ENCODE measurements around the gene BCL6. TPM values are rescaled to one million over a fixed set of nuclear protein-coding genes. Genes with fewer than 3 reads are reported as not detected.

Gene BCL6
- total RNA-seq, 2 donors from 2014 or later: 106 to 118 TPM

DNA sequence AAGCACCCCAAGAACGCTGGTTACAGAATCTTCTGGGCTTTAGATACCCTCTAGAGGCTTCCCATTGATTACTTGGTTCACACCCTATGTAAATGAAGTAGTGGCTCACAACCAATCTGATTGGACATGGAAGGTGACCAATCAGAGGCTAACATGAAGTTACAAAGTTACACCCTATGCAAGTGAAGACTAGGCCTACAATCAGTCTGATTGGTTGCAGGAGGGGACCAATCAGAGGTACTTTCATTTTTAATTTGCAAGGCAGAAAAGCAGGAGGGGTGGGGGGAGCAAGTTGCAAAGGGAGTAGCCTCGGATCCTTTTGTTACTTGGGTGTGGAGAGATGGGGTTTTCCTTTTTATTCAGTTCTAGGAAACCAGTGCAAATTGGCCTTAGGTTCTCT lies 31.8 kb downstream of the BCL6 start:
- Mint-ChIP-seq H3K36me3 (ENCODE audit: insufficient read depth in 2 of 2) (no peaks in the 10 kb centered on the region), H3K27me3 (ENCODE audit: low read depth) (no peaks in the 10 kb centered on the region), H3K27ac (no peak overlapping the region), H3K9me3 (no peaks in the 10 kb centered on the region), H3K4me3 (no peak overlapping the region), H3K4me1 (ENCODE audit: low read depth) (peaks cover 14% of the 10 kb centered on the region)
- peak; percentile 52 to 68 for ATAC-seq (replicated peaks in 1 of 2)
- DNase-seq: no peak

DNA sequence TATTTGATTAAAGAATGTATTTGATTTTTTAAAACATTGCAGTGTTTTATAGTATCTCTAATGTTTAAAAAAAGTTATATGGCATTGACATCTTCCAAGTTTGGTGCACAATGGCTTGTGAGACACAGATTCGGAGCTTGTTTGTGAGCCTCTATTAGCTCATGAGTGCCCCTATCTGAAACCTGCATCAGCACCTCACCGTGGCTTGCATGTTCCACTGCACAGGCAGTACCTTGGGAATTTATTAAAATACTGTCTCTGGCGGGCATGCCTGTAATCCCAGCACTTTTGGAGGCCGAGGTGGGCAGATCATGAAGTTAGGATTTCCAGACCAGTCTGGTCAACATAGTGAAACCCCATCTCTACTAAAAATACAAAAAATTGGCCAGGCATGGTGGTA lies 36.1 kb downstream of the BCL6 start:
- ATAC-seq (replicated peaks in 1 of 2) (no peak), DNase-seq (no peak)
- Mint-ChIP-seq H3K4me1 (ENCODE audit: low read depth) (peaks cover 8% of the 10 kb centered on the region), H3K4me3 (no peak overlapping the region), H3K27ac (no peak overlapping the region), H3K36me3 (ENCODE audit: insufficient read depth in 2 of 2) (no peaks in the 10 kb centered on the region), H3K9me3 (no peaks in the 10 kb centered on the region), H3K27me3 (ENCODE audit: low read depth) (no peaks in the 10 kb centered on the region)

DNA sequence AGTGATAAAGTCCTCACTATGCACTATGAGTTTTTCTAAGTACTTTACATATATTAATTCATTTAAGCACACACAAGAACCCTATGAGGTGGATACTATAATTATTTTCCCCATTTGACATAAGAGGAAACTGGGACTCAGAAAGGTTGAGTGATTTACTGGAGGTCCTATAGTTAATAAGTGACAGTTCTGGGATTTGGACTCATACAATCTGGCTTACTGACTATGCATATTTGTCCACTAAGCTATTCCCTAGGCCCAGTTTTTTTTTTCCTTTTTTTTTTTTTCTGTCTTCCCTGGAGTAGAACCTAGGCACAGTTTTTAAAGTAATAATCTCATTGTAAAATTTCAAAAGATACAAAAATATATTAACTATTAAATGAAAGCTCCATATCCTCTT lies 36.6 kb downstream of the BCL6 start:
- H3K27me3 Mint-ChIP-seq (ENCODE audit: low read depth): no peaks in the 10 kb centered on the region
- no peaks in the 10 kb centered on the region for H3K9me3 Mint-ChIP-seq
- no peak overlapping the region for H3K27ac Mint-ChIP-seq
- DNase-seq (no peak), ATAC-seq (replicated peaks in 1 of 2) (no peak)
- H3K4me3 Mint-ChIP-seq: no peak overlapping the region
- no peaks in the 10 kb centered on the region for H3K36me3 Mint-ChIP-seq (ENCODE audit: insufficient read depth in 2 of 2)
- peaks cover 3% of the 10 kb centered on the region for H3K4me1 Mint-ChIP-seq (ENCODE audit: low read depth)

DNA sequence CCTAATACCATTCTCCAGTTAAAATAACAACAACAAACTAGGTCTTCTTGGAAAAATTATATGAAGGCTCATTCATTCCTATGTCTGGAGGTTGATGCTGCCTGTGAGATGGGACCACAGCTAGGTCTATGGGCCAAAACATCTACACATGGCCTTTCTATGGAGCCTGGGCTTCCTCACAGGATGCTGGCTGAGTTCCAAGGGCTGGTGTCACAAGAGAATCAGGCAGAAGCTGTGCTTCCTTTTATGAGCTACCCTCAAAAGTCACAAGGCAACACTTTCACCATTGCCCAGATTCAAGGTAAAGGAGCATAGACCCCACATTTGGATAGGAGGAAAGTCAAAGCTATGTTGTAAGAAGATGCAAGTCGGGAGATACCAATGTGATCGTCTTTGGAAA lies 38.3 kb downstream of the BCL6 start:
- no peaks in the 10 kb centered on the region for H3K36me3 Mint-ChIP-seq (ENCODE audit: insufficient read depth in 2 of 2)
- ATAC-seq (replicated peaks in 1 of 2) (no peak), DNase-seq (no peak)
- H3K9me3 Mint-ChIP-seq: no peaks in the 10 kb centered on the region
- no peaks in the 10 kb centered on the region for H3K27me3 Mint-ChIP-seq (ENCODE audit: low read depth)
- no peaks in the 10 kb centered on the region for H3K4me1 Mint-ChIP-seq (ENCODE audit: low read depth)
- no peak overlapping the region for H3K4me3 Mint-ChIP-seq
- H3K27ac Mint-ChIP-seq: no peak overlapping the region

DNA sequence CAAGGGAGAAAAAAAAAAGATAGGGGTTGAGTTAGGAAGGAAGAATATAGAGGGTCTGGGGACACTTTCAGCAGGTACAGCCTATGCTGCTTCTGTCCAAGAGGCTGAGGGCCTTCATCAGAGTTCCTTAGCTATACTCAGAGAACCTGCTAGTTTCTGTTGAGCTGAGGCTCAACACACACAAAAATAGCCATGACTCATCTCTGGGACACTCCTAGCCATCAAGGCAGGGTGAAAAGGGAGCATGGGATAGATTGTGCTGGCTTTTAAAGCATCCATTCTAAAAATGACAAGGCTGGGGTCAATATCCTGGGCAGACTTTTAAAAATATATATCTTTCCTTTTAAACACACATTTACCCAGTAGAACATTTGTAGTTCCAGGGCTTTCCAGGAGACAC lies 40.1 kb downstream of the BCL6 start:
- no peak for ATAC-seq (replicated peaks in 1 of 2)
- Mint-ChIP-seq H3K27me3 (ENCODE audit: low read depth) (no peaks in the 10 kb centered on the region), H3K9me3 (no peaks in the 10 kb centered on the region), H3K4me1 (ENCODE audit: low read depth) (no peaks in the 10 kb centered on the region), H3K27ac (no peak overlapping the region), H3K36me3 (ENCODE audit: insufficient read depth in 2 of 2) (no peaks in the 10 kb centered on the region), H3K4me3 (no peak overlapping the region)
- no peak for DNase-seq

DNA sequence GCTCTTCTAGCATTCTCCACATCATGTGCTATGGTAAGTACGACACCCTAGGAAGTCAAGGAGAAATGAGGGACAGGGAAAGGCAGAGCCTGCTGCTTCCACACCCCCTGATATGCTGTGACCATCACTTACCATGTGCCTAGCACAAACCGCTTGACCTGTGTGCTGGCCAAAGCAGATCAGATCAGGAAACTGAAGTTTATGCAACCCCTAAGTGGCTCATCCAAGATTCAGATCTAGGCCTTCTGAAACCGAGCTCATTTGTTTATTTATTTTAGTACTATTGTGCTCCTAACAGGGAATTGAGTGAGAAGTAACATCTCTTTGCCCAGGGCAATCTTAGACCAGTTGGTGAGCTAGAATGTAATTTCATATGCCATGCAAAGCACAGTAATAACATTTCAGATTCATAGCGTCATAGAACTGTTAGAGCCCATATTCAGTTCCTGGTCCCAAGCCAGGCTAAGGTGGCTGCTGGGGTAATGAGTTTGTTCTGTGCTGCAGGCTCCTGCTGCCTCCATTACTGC lies 42.7 kb downstream of the BCL6 start, which contains the start of gene RTP2:
TSS of gene RTP2 (minus strand) at position 51 of the 527 bp plus-strand sequence. CDS start 429 bp downstream, outside the sequence.
- no peaks in the 10 kb centered on the region for H3K36me3 Mint-ChIP-seq (ENCODE audit: insufficient read depth in 2 of 2)
- H3K4me1 Mint-ChIP-seq (ENCODE audit: low read depth): no peaks in the 10 kb centered on the region
- H3K27ac Mint-ChIP-seq: no peak within 1 kb of the TSS
- H3K9me3 Mint-ChIP-seq: no peaks in the 10 kb centered on the region
- DNase-seq: no peak
- peaks cover 6% of the 10 kb centered on the region for H3K27me3 Mint-ChIP-seq (ENCODE audit: low read depth)
- no peak within 1 kb of the TSS for H3K4me3 Mint-ChIP-seq
- no peak for ATAC-seq (replicated peaks in 1 of 2)

DNA sequence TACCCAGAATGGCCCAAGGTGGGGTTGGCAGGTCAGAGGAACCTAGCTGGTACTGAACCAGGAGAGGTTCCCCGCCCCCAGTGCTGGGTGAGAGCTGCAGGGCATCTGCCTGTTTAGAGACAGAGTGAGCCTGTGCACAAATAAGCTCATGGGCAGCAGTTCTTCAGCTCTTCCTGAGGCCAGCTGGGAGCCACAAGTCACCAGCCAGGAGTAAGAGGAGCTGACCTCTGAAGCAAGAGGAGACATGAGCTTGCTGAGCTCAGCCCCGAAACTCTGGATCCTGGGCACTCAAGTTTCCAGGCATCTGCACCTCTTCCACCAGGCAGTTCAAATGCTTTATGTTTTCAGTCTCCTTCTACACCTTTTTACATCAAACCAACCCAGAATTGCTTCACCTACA lies 45.0 kb downstream of the BCL6 start:
- Mint-ChIP-seq H3K27me3 (ENCODE audit: low read depth) (peaks cover 24% of the 10 kb centered on the region), H3K27ac (no peak overlapping the region), H3K9me3 (no peaks in the 10 kb centered on the region), H3K4me1 (ENCODE audit: low read depth) (no peaks in the 10 kb centered on the region), H3K36me3 (ENCODE audit: insufficient read depth in 2 of 2) (no peaks in the 10 kb centered on the region), H3K4me3 (no peak overlapping the region)
- ATAC-seq (replicated peaks in 1 of 2): no peak
- no peak for DNase-seq

DNA sequence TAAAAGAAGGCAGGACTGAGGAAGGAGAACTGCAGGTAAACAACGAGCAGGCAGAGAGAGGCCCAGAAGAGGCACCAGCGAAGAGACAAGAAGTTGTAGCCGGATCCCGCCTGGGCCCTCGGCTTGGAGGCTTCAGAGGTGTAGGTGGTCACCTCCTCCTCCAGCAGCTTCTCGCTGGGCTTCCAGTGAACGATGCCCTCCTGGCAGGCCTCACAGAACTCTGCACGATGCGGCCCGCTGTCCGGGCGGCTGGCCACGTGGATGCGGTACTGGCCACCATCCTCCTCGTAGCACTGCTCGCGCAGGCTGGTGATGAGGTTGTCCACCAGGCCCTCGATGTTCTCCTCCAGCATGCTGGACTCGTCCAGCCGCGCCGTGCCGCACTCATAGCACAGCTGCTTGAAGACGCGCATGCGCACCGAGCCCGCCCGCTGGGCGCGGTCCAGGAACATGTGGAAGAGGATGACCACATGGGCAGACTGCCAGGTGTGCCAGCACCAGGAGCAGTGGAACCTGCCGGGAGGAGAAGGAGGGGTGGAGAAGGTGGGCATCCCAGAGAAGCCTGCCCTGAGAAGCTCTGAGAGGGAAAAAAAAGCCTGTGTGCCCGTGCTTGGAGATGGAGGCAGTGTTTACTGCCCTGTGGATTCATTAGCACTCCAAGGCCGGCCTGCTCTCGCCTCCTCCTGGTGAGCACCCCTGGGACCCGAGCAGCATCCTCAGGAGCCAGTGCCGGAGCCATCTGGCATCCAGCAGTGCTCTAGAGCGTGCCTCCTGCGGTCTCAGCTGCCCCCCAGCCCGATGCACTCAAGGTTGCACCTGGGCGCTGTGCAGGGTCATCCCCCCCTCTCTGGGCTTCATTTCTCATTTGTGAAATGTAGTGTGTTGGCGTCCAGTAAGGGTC lies 46.5 kb downstream of the BCL6 start:
- Mint-ChIP-seq H3K27ac (no peak overlapping the region), H3K4me3 (no peak overlapping the region), H3K4me1 (ENCODE audit: low read depth) (no peaks in the 10 kb centered on the region), H3K36me3 (ENCODE audit: insufficient read depth in 2 of 2) (no peaks in the 10 kb centered on the region), H3K27me3 (ENCODE audit: low read depth) (peaks cover 38% of the 10 kb centered on the region), H3K9me3 (no peaks in the 10 kb centered on the region)
- ATAC-seq (replicated peaks in 1 of 2) (no peak), DNase-seq (no peak)

DNA sequence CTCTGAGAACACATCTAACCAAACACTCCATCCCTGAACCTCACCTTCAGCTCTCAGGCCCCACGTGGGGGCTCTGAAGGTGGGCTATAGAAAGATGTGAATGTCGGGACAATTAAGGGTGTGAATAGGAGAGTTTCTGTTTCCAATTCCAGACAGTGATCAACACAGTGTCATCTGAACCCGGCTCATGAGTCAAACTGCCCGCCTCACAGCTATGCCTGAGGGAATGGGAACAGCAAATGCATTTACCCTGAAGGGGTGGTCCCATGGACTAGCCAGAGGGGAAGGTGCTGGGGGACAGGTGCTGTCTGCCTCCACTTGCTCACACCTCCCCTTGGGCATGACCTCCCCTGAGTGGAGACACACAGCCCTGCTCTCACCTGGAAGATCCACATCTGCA lies 49.2 kb downstream of the BCL6 start:
- ATAC-seq (replicated peaks in 1 of 2) (no peak), DNase-seq (no peak)
- Mint-ChIP-seq H3K27ac (no peak overlapping the region), H3K4me3 (no peak overlapping the region), H3K36me3 (ENCODE audit: insufficient read depth in 2 of 2) (no peaks in the 10 kb centered on the region), H3K4me1 (ENCODE audit: low read depth) (no peaks in the 10 kb centered on the region), H3K27me3 (ENCODE audit: low read depth) (peaks cover 55% of the 10 kb centered on the region), H3K9me3 (no peaks in the 10 kb centered on the region)

DNA sequence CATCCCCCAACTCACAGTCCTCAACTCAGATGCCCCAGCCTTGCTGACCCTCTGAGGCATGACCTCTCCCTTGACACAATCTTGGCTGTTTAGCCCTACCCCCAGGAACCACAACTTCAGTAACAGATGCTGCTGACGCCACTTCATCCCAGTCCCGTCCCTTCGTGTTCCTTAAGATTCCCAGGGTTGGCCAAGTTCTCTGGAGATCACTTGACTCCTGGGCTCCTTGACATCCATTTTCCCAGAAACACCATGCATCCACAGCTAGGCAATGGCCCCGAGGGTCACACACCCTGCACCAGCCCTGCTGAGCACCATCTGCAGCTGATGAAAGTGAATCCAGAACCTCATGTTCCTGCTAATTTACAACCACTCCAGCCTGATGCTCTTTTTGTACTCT lies 49.8 kb downstream of the BCL6 start:
- ATAC-seq (replicated peaks in 1 of 2) (no peak), DNase-seq (no peak)
- Mint-ChIP-seq H3K9me3 (no peaks in the 10 kb centered on the region), H3K4me1 (ENCODE audit: low read depth) (no peaks in the 10 kb centered on the region), H3K27me3 (ENCODE audit: low read depth) (peaks cover 60% of the 10 kb centered on the region), H3K4me3 (no peak overlapping the region), H3K27ac (no peak overlapping the region), H3K36me3 (ENCODE audit: insufficient read depth in 2 of 2) (no peaks in the 10 kb centered on the region)

DNA sequence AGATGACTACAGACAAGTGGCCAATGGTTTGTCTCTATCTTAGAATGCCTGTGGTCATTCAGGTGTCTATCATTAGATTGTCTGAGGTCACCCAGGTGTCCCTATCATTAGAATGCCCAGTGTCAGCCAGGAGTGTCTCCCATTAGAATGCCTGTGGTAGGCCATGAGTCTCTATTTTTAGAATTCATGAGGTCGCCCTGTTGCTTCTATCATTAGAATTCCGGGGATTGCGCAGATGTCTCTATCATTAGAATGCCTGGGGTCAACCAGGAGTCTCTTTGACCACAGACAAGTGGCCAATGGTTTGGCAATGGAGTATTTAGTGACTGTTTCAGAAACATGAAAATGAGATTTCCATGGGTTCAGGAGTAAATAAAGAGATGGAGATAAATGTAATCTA lies 50.5 kb downstream of the BCL6 start:
- ATAC-seq (replicated peaks in 1 of 2) (no peak), DNase-seq (no peak)
- Mint-ChIP-seq H3K9me3 (no peaks in the 10 kb centered on the region), H3K4me3 (no peak overlapping the region), H3K36me3 (ENCODE audit: insufficient read depth in 2 of 2) (no peaks in the 10 kb centered on the region), H3K27me3 (ENCODE audit: low read depth) (peaks cover 65% of the 10 kb centered on the region), H3K27ac (no peak overlapping the region), H3K4me1 (ENCODE audit: low read depth) (no peaks in the 10 kb centered on the region)

DNA sequence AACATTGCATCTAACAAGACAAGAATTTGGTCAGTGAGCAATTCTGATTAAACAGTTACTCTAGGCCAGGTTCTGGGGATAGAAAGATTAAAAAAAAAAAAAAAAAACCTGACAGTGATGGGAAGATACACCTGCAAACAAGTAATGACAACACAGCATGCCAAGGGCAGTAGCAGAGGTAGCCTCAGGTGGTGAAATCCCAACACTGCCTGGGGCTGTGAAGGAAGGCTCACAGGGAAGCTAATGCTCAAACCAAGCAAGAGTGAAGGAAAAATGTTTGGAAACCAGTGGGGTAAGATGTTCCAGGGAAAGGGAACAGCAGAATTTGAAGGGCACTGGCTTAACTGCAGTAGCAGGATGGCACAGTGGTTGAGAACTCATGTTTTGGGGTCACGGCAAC lies 51.8 kb downstream of the BCL6 start:
- no peak for DNase-seq
- no peaks in the 10 kb centered on the region for H3K9me3 Mint-ChIP-seq
- peaks cover 74% of the 10 kb centered on the region for H3K27me3 Mint-ChIP-seq (ENCODE audit: low read depth)
- H3K27ac Mint-ChIP-seq: no peak overlapping the region
- H3K4me3 Mint-ChIP-seq: no peak overlapping the region
- no peaks in the 10 kb centered on the region for H3K4me1 Mint-ChIP-seq (ENCODE audit: low read depth)
- H3K36me3 Mint-ChIP-seq (ENCODE audit: insufficient read depth in 2 of 2): no peaks in the 10 kb centered on the region
- no peak for ATAC-seq (replicated peaks in 1 of 2)

DNA sequence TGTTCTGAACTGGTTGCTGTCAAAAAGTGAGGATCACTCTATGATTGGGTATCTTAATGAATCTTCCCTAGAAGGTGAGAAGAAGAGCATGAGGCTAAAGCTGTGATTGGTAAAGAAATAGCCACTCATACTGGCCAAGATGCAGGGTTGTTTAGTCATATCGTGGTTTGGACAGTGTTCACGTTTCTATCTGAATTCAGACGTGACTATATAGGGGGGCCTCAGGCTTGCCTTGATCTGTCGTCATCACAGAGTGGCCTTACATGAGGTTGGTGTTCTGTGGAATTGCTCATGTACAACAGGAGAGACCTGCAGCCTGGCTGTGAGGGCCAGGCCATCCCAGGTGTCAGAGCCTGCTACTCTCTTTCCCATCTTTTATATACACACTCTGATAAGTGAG lies 55.3 kb downstream of the BCL6 start:
- Mint-ChIP-seq H3K27me3 (ENCODE audit: low read depth) (peaks cover 77% of the 10 kb centered on the region), H3K9me3 (no peaks in the 10 kb centered on the region), H3K36me3 (ENCODE audit: insufficient read depth in 2 of 2) (peaks cover 0 to 1% of the 10 kb centered on the region in 2 donors), H3K27ac (no peak overlapping the region), H3K4me1 (ENCODE audit: low read depth) (peaks cover under 1% of the 10 kb centered on the region), H3K4me3 (no peak overlapping the region)
- DNase-seq: no peak
- peak; percentile 27 to 30 for ATAC-seq (replicated peaks in 1 of 2)
